ENCODE data around the gene BORCS5. TPM values are rescaled to one million over a fixed set of nuclear protein-coding genes. Genes with fewer than 3 reads are reported as not detected.

The BORCS5 gene
- total and polyA plus RNA-seq, 2 of the 8 experiments (the other 6 are each of a cell fraction or from before 2014, with no cell fraction given): 8.3 to 17.4 TPM

DNA sequence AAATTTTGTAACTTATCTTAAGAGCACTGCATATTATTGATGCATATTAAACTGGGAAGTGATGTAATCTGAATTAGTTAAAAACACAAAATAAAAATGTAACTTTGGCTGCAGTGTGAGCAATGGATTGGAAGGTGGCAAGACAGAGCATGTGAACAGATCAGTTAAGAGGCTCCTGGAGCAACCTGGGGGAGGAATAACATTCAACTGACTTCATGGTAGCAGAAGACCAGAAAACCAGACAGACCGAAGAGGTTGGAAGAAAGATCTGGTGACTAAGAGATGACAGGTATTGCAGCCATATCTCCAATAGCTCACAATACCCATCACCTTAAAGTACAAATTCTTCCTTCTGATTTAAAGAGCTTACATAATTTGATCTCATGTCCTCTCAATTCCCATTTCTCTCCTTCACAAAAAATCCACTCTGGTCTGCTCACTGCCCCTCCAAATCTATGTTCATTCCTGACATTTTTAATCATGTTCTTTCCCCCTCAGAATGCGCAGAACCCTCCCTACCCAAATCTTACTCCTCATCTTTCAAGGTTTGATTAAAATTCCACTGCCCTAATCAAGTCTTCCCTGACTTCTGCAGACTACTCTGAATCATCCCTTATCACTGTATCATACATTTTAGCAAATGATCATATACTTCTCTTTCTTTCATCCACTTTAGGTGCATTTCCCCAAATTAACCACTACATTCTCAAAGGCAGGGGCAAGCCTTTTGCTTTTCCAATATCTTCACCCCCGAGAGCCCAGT is 154.3 kb downstream of the BORCS5 start (continued):
- no peak for TF ChIP-seq TAF1 (IDR thresholded peaks at IDR 0.05; ENCODE audit: low read depth, low read length)
- no peak for TF ChIP-seq KDM1A (IDR thresholded peaks at IDR 0.05; ENCODE audit: borderline replicate concordance, low read length)
- TF ChIP-seq, protein P1, sequence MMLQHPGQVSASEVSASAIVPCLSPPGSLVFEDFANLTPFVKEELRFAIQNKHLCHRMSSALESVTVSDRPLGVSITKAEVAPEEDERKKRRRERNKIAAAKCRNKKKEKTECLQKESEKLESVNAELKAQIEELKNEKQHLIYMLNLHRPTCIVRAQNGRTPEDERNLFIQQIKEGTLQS (IDR thresholded peaks at IDR 0.05; ENCODE audit: insufficient read depth, low read depth, low read length): no peak
- no peak for TF ChIP-seq BCL11A (IDR thresholded peaks at IDR 0.05; ENCODE audit: low read depth in 2 of 2, low read length in 2 of 2)
- no peak for TF ChIP-seq CHD2 (IDR thresholded peaks at IDR 0.05; ENCODE audit: low read length)
